NCI-H2107 treated with DMSO at 0.1 percent for 48 hours (cell line): ENCODE measurements around the gene ATP8A1.
"Not testable (repeated sequence)": the region's sequence is repeated elsewhere in the genome, so short reads cannot be mapped to it uniquely, and the experiment has no call there.

Source experiments
- DNase-seq: peaks from one replicate; lab custom pipeline; 2025; ENCODE audit not compliant: unreplicated experiment; lab: John Stamatoyannopoulos, UW

ATP8A1 gene

GRCh38 chr4:42656944-42657792, at the start of gene ATP8A1:
TSS of gene ATP8A1 (minus strand) at chr4:42657105. CDS start at chr4:42656873, 232 bp downstream.
- DNase-seq, result peak; percentile 82

DNA sequence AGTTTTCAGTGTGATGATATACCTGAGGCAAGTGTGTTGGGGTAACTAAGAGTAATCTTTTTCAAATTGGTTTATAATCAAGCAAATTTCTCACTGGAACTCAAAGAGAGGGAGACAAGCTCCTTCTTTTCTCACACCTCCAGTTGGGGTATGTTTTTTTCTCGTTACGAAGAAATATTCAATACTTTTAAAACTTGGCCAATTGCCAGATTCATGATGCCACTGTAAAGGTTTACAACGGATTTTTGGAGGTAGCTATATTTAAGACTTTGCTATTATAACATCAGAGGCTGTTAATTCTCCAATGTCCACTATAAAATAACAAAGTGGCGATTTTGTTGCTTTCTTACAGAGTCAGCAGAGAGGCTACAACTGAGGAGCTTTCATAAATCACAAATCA, 49.2 kb upstream of the ATP8A1 start:
- DNase-seq, result no peak

GRCh38 chr4:42703813-42704212, 46.9 kb upstream of the ATP8A1 start:
- DNase-seq, result no peak

DNA sequence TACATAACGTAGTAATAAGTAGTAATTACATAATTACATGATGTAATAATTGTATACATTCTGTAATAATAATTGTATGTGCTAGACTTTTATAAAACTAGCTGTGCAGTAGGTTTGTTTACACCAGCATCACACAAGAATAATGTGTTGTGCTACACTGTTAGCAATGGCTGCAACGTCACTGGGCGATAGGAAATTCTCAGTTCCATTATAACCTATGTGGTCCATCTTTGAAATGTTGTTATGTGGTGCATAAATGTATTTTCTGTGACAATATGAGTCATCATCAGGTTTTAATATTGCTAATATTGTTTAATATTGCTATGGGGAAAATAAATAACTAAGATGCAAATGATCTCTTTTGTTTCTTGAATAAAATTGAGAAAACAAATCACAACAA, 46.0 kb upstream of the ATP8A1 start:
- DNase-seq, result no peak

- DNase-seq, result not testable (repeated sequence)
Measured at GRCh38 chr4:42701780-42702179, 44.9 kb upstream of the ATP8A1 start.

- DNase-seq, result no peak
Measured at GRCh38 chr4:42690537-42690936, 33.6 kb upstream of the ATP8A1 start.

GRCh38 chr4:42683393-42683792, 26.5 kb upstream of the ATP8A1 start:
- DNase-seq, result no peak

DNA sequence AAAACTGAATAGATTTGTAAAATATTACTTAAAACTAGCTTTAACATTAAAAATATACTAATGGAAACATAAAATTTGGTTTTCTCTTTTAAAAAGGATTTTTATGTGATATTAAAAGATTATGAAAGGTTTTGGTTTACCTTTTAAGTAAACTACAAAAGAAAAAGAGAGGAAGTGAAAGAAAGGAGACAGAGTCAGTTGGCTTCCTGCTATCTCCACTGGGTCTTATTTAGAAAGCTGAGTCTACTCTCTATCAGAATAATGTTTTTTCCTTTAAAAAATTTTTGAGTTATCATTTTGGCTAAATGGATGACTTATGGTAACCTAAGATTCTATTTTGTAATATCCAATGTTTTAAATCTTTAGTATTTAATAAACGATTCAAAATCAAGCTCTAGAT, 21.6 kb upstream of the ATP8A1 start:
- DNase-seq, result no peak

DNA sequence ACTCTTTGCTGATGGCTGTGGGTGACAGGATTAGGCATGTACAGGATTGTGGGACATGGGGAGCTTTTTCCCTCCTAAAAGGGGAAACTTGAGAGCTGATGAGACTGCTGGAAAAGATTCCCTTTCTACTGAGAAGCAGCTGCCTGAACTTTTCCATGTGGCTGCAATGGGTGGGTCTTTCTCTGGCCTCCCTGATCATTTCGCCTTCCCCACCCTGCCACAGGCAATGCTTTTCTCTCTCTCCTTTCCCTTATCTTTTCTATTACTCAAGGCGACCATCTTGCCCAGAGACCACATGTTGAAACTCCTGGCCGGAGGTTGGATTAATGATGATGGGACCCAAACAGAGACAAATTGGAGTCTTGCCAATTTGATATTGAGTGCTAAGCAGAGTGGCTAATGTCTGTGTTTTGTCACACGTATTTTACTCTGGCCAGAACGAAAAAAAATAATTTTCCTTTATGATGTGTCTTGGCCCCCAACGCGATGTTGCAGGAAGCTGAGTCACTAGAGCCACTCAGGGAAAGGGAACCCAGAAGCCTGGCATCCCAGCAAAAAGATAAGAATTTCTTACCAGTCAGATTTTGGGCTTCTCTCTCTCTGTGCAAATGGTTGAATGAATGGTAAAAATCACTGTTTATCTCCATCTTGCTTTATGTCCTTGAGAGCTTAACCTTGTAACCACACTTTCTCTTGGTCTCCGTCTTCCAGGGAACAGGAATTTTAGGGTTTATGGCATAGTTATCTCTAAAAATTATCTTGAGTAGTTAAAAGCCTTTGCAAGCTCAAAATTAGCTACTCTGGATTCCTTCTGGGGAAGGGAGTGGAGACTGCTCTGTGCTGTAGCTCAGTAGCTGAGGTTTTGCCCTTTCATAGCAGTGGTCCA, 19.4 kb upstream of the ATP8A1 start:
- DNase-seq, result no peak

GRCh38 chr4:42673082-42673425, 16.1 kb upstream of the ATP8A1 start:
- no peak for DNase-seq

DNA sequence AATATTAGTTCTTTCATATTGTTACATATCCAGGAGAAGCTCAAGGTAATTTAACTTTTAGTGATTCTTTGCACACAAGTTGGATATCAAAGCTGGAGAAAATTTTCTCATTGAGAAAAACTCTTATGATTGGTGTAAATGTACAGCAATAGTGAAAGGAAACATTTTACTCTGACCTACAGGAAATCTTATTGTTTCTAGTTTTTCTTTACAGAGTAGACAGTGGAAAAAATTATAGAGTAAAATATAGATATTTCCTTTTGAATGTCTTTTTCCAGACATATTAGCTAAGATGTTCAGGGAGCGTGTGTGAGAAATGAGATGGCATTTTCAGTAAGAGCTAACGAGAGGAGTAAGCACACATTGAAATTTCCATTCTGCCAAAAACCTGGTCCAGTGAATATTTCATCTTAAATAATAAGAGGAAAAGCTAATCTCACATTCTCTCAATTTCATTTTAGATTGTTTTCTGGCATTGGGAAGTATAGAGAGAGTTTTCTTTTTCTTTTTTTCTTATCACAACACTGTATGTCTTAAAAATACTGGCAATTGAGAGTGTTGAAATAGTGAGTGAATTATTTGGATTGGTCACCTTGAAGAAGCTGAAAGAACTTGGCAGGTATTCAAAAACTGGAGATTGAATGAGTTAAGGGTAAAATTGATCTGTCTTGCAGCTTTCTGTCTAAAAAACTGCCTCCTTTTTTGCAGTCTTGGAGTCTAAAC, 15.6 kb upstream of the ATP8A1 start:
- no peak for DNase-seq

- no peak for DNase-seq
Measured at GRCh38 chr4:42671431-42672194, 14.7 kb upstream of the ATP8A1 start.

DNA sequence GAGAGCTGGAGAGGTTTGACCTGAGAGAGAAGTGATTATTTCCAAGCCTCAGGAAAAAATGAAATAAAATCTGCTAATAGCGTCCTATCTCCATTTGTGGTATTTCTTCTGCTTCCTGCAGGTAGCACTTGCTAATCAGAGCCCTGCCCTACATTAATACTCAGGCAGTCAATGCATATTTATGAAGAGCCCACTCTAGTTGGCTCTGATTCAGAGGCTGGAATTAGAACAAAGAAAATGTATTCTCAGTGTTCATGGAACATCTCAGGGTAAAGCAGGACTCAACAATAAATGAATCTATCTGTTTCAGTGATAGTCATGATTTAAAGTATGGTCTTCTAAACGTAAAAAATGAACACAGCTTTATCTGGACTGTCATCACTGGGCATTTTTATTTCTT, 1.4 kb upstream of the ATP8A1 start:
- no peak for DNase-seq

GRCh38 chr4:42656679-42656943, 294 bp downstream of the ATP8A1 start:
- DNase-seq, result no peak

DNA sequence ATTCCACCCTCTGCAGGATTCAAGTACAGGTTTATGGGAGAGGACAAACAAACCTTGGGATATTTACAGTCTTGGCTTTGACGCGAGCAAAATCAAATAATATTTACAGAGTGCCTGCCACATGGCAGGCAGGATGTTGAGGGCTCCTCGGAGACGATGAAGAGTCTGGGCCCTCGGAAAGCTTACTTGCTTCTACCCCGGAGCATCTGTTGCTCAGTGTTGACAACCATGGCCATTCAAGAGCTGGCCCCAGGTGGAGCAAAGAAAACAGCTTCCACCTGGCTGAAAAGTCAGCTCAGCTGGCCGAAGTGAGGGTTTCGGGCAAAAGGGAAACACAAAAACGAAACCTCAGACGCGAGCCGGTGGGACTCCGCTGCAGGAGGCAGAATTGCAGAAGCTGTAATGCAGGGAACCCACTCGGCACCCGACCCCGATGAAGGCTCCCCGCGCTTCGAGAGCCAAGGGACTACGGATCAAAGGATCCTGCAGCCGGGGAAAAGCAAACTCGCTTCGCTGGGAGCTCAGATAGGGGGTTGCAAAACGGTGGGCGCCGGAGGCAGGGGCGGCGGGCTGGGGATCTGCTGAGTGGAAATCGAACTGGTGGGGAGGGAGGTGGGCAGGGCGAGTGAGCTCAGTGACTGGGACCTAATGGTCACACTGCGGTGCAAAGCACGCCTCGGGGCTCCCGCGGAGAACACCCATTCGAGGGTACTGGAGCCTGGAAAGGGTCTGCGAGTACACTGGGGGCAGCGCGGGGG, 805 bp downstream of the ATP8A1 start:
- DNase-seq, result peak; percentile 15

- DNase-seq, result no peak
Measured at GRCh38 chr4:42655269-42655637, 1.7 kb downstream of the ATP8A1 start.

GRCh38 chr4:42654631-42655268, 2.2 kb downstream of the ATP8A1 start:
- DNase-seq, result no peak

GRCh38 chr4:42653626-42654560, 3.0 kb downstream of the ATP8A1 start:
- no peak for DNase-seq
